Loucy (cell line): ENCODE measurements around the gene ZYX.

ENCODE experiments used
- CTCF ChIP-seq: fragments of 200-600 bp; sonication (generic); conservative IDR thresholded peaks from 2 replicates; pipeline ENCODE4 v1.5.1; 2014; ENCODE audit warnings: mild to moderate bottlenecking, antibody characterized with exemption, low read length
- EZH2phosphoT487 ChIP-seq: fragments of 200-600 bp; IDR thresholded peaks from 2 replicates; pipeline ENCODE4 v1.6.1; 2018; ENCODE audit warnings: antibody characterized with exemption, mild to moderate bottlenecking, moderate library complexity, borderline replicate concordance

GRCh38 chr7:143354965-143355364 lies 26.2 kb upstream of the ZYX start:
- TF ChIP-seq CTCF (no peak), EZH2phosphoT487 (no peak)
